ENCODE data around the gene EEF1AKMT3. TPM values are rescaled to one million over a fixed set of nuclear protein-coding genes. Genes with fewer than 3 reads are reported as not detected.
A peak's percentile ranks its signal among the peaks of the same experiment; 100 is the strongest.

Gene EEF1AKMT3
- total RNA-seq, 2 experiments from 2014 or later, result 2.5 to 3.9 TPM

- no peaks in the 10 kb centered on the region for H3K9me3 Mint-ChIP-seq (ENCODE audit: low read depth)
- H3K36me3 Mint-ChIP-seq (ENCODE audit: low read depth), result peaks cover 38% of the 10 kb centered on the region
- ChIA-PET CTCF (interaction anchor here (0.7 to 1.2 kb wide), 4 partner anchors 9 to 89 kb away, joined by 3 read pairs; partner anchors contain the start of gene TSPAN31), POLR2A (no interaction called here)
- intact Hi-C loops (cut with DNase I, micrococcal nuclease), result loop anchor here (2.0 to 10.0 kb wide), 6 partner anchors 59 to 1827 kb away; partner anchors contain the start of genes BAZ2A (in 1 of the 2), CTDSP2 (in 1 of the 2), DDIT3 (in 1 of the 2) and MBD6 (in 1 of the 2)
- H3K27ac Mint-ChIP-seq, result peak overlapping the region; percentile 40
- H3K27me3 Mint-ChIP-seq, result no peaks in the 10 kb centered on the region
- ATAC-seq, result no peak
- DNase-seq, result no peak
- peaks cover 57% of the 10 kb centered on the region for H3K4me1 Mint-ChIP-seq
- peak overlapping the region; percentile 79 for H3K4me3 Mint-ChIP-seq
These were observed 18.6 kb upstream of the EEF1AKMT3 start for GRCh38 chr12:57753756-57754337.

GRCh38 chr12:57754411-57755193 lies 17.8 kb upstream of the EEF1AKMT3 start, which contains the start of gene MARCHF9:
MARCHF9 (plus strand) TSS chr12:57755103; CDS start chr12:57755529, 426 bp downstream.
- POLR2A ChIA-PET, result no interaction called here
- intact Hi-C loops (cut with DNase I, micrococcal nuclease), result loop anchor here (1.0 to 10.0 kb wide), 6 partner anchors 28 to 1827 kb away; partner anchors contain the start of genes CTDSP2 (in 2 of the 2), BAZ2A (in 1 of the 2), DDIT3 (in 1 of the 2) and MBD6 (in 1 of the 2)
- ATAC-seq, result peak; percentile 62
- peak; percentile 92 for DNase-seq
- Mint-ChIP-seq H3K4me1 (peaks cover 59% of the 10 kb centered on the region), H3K4me3 (peak within 1 kb of the TSS; percentile 79), H3K36me3 (ENCODE audit: low read depth) (peaks cover 32% of the 10 kb centered on the region), H3K9me3 (ENCODE audit: low read depth) (no peaks in the 10 kb centered on the region), H3K27me3 (no peaks in the 10 kb centered on the region), H3K27ac (peak within 1 kb of the TSS; percentile 72)
- CTCF ChIA-PET, result interaction anchor here (0.7 to 2.8 kb wide), 5 partner anchors 10 to 88 kb away, joined by 3 to 54 read pairs (median 3); partner anchors contain the start of genes CYP27B1 and TSPAN31

GRCh38 chr12:57755194-57755453 lies 17.3 kb upstream of the EEF1AKMT3 start:
- DNase-seq (no peak), ATAC-seq (no peak)
- intact Hi-C loops (cut with DNase I, micrococcal nuclease), result loop anchor here in 1 of 2 experiments (1.0 to 10.0 kb wide), 3 partner anchors 27 to 1120 kb away; partner anchors contain the start of genes BAZ2A, CTDSP2 and TSFM
- CTCF ChIA-PET, result interaction anchor here (2.8 kb wide), 1 partner anchor 12 kb away, joined by 54 read pairs; the partner anchor contains the start of gene CYP27B1
- peaks cover 31% of the 10 kb centered on the region for H3K36me3 Mint-ChIP-seq (ENCODE audit: low read depth)
- H3K4me3 Mint-ChIP-seq, result peak overlapping the region; percentile 79
- H3K27ac Mint-ChIP-seq, result no peak overlapping the region
- no peaks in the 10 kb centered on the region for H3K9me3 Mint-ChIP-seq (ENCODE audit: low read depth)
- H3K4me1 Mint-ChIP-seq, result peaks cover 63% of the 10 kb centered on the region
- H3K27me3 Mint-ChIP-seq, result no peaks in the 10 kb centered on the region
- POLR2A ChIA-PET, result no interaction called here

- Mint-ChIP-seq H3K4me1 (peaks cover 57% of the 10 kb centered on the region), H3K9me3 (ENCODE audit: low read depth) (no peaks in the 10 kb centered on the region), H3K27ac (peak overlapping the region; percentile 40), H3K36me3 (ENCODE audit: low read depth) (peaks cover 26% of the 10 kb centered on the region), H3K4me3 (peak overlapping the region; percentile 79), H3K27me3 (no peaks in the 10 kb centered on the region)
- ChIA-PET CTCF (interaction anchor here (0.6 to 2.8 kb wide), 20 partner anchors 9 to 152 kb away, joined by 3 to 54 read pairs (median 5); partner anchors contain the start of genes CYP27B1, TSFM and TSPAN31), POLR2A (interaction anchor here (0.6 to 1.4 kb wide), 4 partner anchors 10 to 68 kb away, joined by 4 to 10 read pairs (median 6); partner anchors contain the start of gene TSPAN31)
- no peak for ATAC-seq
- DNase-seq, result peak; percentile 55
- intact Hi-C loops (cut with DNase I, micrococcal nuclease), result loop anchor here in 1 of 2 experiments (1.0 to 10.0 kb wide), 6 partner anchors 10 to 1121 kb away; partner anchors contain the start of genes BAZ2A, CTDSP2 and TSFM
These were observed 16.7 kb upstream of the EEF1AKMT3 start for GRCh38 chr12:57755454-57756372.

GRCh38 chr12:57756406-57757341 lies 15.7 kb upstream of the EEF1AKMT3 start:
- ATAC-seq, result peak; percentile 29
- H3K27ac Mint-ChIP-seq, result peak overlapping the region; percentile 68
- H3K4me1 Mint-ChIP-seq, result peaks cover 47% of the 10 kb centered on the region
- ChIA-PET CTCF (interaction anchor here (0.6 to 2.8 kb wide), 31 partner anchors 8 to 324 kb away, joined by 3 to 54 read pairs (median 4); partner anchors contain the start of genes CTDSP2, CYP27B1, EEF1AKMT3 and METTL1), POLR2A (interaction anchor here (0.7 to 1.4 kb wide), 3 partner anchors 9 to 12 kb away, joined by 4 to 6 read pairs (median 5); partner anchors contain the start of gene TSPAN31)
- no peaks in the 10 kb centered on the region for H3K9me3 Mint-ChIP-seq (ENCODE audit: low read depth)
- H3K36me3 Mint-ChIP-seq (ENCODE audit: low read depth), result peaks cover 24% of the 10 kb centered on the region
- H3K27me3 Mint-ChIP-seq, result no peaks in the 10 kb centered on the region
- intact Hi-C loops (cut with DNase I, micrococcal nuclease), result loop anchor here in 1 of 2 experiments (1.0 to 10.0 kb wide), 4 partner anchors 9 to 1122 kb away; partner anchors contain the start of gene BAZ2A
- peak overlapping the region; percentile 79 for H3K4me3 Mint-ChIP-seq
- peak; percentile 83 for DNase-seq

- Mint-ChIP-seq H3K27me3 (no peaks in the 10 kb centered on the region), H3K4me3 (no peak overlapping the region), H3K9me3 (ENCODE audit: low read depth) (no peaks in the 10 kb centered on the region), H3K27ac (no peak overlapping the region), H3K4me1 (peaks cover 41% of the 10 kb centered on the region), H3K36me3 (ENCODE audit: low read depth) (peaks cover 23% of the 10 kb centered on the region)
- DNase-seq (no peak), ATAC-seq (no peak)
- ChIA-PET POLR2A (no interaction called here), CTCF (interaction anchor here (1.0 to 2.8 kb wide), 4 partner anchors 10 to 325 kb away, joined by 3 to 54 read pairs (median 14); partner anchors contain the start of genes CTDSP2, CYP27B1 and TSFM)
- intact Hi-C loops (cut with DNase I, micrococcal nuclease), result loop anchor here in 1 of 2 experiments (2.0 to 10.0 kb wide), 2 partner anchors 13 to 1123 kb away; partner anchors contain the start of gene BAZ2A
These were observed 14.6 kb upstream of the EEF1AKMT3 start for GRCh38 chr12:57757771-57758170.

- DNase-seq (no peak), ATAC-seq (no peak)
- intact Hi-C loops (cut with DNase I, micrococcal nuclease), result loop anchor here in 1 of 2 experiments (10.0 kb wide), 1 partner anchor 1124 kb away; the partner anchor contains the start of gene BAZ2A
- POLR2A ChIA-PET, result no interaction called here
- H3K36me3 Mint-ChIP-seq (ENCODE audit: low read depth), result peaks cover 33% of the 10 kb centered on the region
- CTCF ChIA-PET, result interaction anchor here (0.5 to 1.8 kb wide), 10 partner anchors 9 to 1628 kb away, joined by 3 to 9 read pairs (median 5); partner anchors contain the start of genes EEF1AKMT3, METTL1 and TSFM
- H3K27ac Mint-ChIP-seq, result no peak overlapping the region
- peaks cover 2% of the 10 kb centered on the region for H3K27me3 Mint-ChIP-seq
- peaks cover 38% of the 10 kb centered on the region for H3K4me1 Mint-ChIP-seq
- H3K4me3 Mint-ChIP-seq, result no peak overlapping the region
- no peaks in the 10 kb centered on the region for H3K9me3 Mint-ChIP-seq (ENCODE audit: low read depth)
These were observed 13.7 kb upstream of the EEF1AKMT3 start for GRCh38 chr12:57758552-57759359.

GRCh38 chr12:57759360-57759980 lies 12.9 kb upstream of the EEF1AKMT3 start:
- Mint-ChIP-seq H3K27ac (no peak overlapping the region), H3K27me3 (peaks cover 3% of the 10 kb centered on the region), H3K36me3 (ENCODE audit: low read depth) (peaks cover 38% of the 10 kb centered on the region), H3K4me1 (peaks cover 35% of the 10 kb centered on the region), H3K4me3 (no peak overlapping the region), H3K9me3 (ENCODE audit: low read depth) (no peaks in the 10 kb centered on the region)
- ChIA-PET POLR2A (interaction anchor here (1.0 kb wide), 1 partner anchor 15 kb away, joined by 3 read pairs; the partner anchor contains the start of gene TSPAN31), CTCF (interaction anchor here (0.6 to 1.8 kb wide), 20 partner anchors 8 to 1431 kb away, joined by 3 to 9 read pairs (median 4); partner anchors contain the start of genes EEF1AKMT3, METTL1 and TSFM)
- DNase-seq (peak; percentile 64), ATAC-seq (peak; percentile 26)
- intact Hi-C loops (cut with DNase I, micrococcal nuclease), result loop anchor here in 1 of 2 experiments (10.0 kb wide), 1 partner anchor 1125 kb away; the partner anchor contains the start of gene BAZ2A

Measured in activated CD4-positive, alpha-beta T cell treated with anti-CD3 and anti-CD28 coated beads for 36 hours (primary cell).